ENCODE data around the gene KIFC3.
A peak's percentile ranks its signal among the peaks of the same experiment; 100 is the strongest.
"Not testable (repeated sequence)": the region's sequence is repeated elsewhere in the genome, so short reads cannot be mapped to it uniquely, and the experiment has no call there.

Gene KIFC3

GRCh38 chr16:57736419-57737351 is 65.6 kb downstream of the KIFC3 start:
- in situ Hi-C loops (cut with HindIII; ENCODE audit: low pct_ligation_motif_present, low pct_unique_long_range_greater_than_20kb, low sequenced_read_pairs) = no loop called here
- peak; percentile 85 for DNase-seq

GRCh38 chr16:57735755-57736418 is 66.4 kb downstream of the KIFC3 start, which contains the start of gene KATNB1:
Gene KATNB1, plus strand, starts transcription at chr16:57735770. Its CDS starts 1,474 bp downstream, at chr16:57737244.
- in situ Hi-C loops (cut with HindIII; ENCODE audit: low pct_ligation_motif_present, low pct_unique_long_range_greater_than_20kb, low sequenced_read_pairs) = no loop called here
- DNase-seq = peak; percentile 26

GRCh38 chr16:57734925-57735754 is 67.2 kb downstream of the KIFC3 start:
- in situ Hi-C loops (cut with HindIII; ENCODE audit: low pct_ligation_motif_present, low pct_unique_long_range_greater_than_20kb, low sequenced_read_pairs) = no loop called here
- peak; percentile 100 for DNase-seq

- in situ Hi-C loops (cut with HindIII; ENCODE audit: low pct_ligation_motif_present, low pct_unique_long_range_greater_than_20kb, low sequenced_read_pairs) = no loop called here
- no peak for DNase-seq
Measured at GRCh38 chr16:57734308-57734924, 67.9 kb downstream of the KIFC3 start.

GRCh38 chr16:57732714-57733113 is 69.6 kb downstream of the KIFC3 start:
- in situ Hi-C loops (cut with HindIII; ENCODE audit: low pct_ligation_motif_present, low pct_unique_long_range_greater_than_20kb, low sequenced_read_pairs) = no loop called here
- no peak for DNase-seq

GRCh38 chr16:57732037-57732436 is 70.3 kb downstream of the KIFC3 start:
- no peak for DNase-seq
- in situ Hi-C loops (cut with HindIII; ENCODE audit: low pct_ligation_motif_present, low pct_unique_long_range_greater_than_20kb, low sequenced_read_pairs) = no loop called here

- in situ Hi-C loops (cut with HindIII; ENCODE audit: low pct_ligation_motif_present, low pct_unique_long_range_greater_than_20kb, low sequenced_read_pairs) = no loop called here
- DNase-seq = no peak
Measured at GRCh38 chr16:57730771-57731730, 71.2 kb downstream of the KIFC3 start.

GRCh38 chr16:57729852-57730251 is 72.4 kb downstream of the KIFC3 start:
- in situ Hi-C loops (cut with HindIII; ENCODE audit: low pct_ligation_motif_present, low pct_unique_long_range_greater_than_20kb, low sequenced_read_pairs) = not testable (repeated sequence)

GRCh38 chr16:57729182-57729484 is 73.2 kb downstream of the KIFC3 start:
- no peak for DNase-seq
- in situ Hi-C loops (cut with HindIII; ENCODE audit: low pct_ligation_motif_present, low pct_unique_long_range_greater_than_20kb, low sequenced_read_pairs) = no loop called here

More at GRCh38 chr16:57729852-57730251, 72.4 kb downstream of the KIFC3 start:
- DNase-seq = not testable (repeated sequence)

- in situ Hi-C loops (cut with HindIII; ENCODE audit: low pct_ligation_motif_present, low pct_unique_long_range_greater_than_20kb, low sequenced_read_pairs) = no loop called here
- no peak for DNase-seq
Measured at GRCh38 chr16:57728336-57729181, 73.7 kb downstream of the KIFC3 start.

- no peak for DNase-seq
- in situ Hi-C loops (cut with HindIII; ENCODE audit: low pct_ligation_motif_present, low pct_unique_long_range_greater_than_20kb, low sequenced_read_pairs) = no loop called here
Measured at GRCh38 chr16:57727610-57728009, 74.7 kb downstream of the KIFC3 start.

- in situ Hi-C loops (cut with HindIII; ENCODE audit: low pct_ligation_motif_present, low pct_unique_long_range_greater_than_20kb, low sequenced_read_pairs) = no loop called here
- no peak for DNase-seq
Measured at GRCh38 chr16:57726433-57726947, 75.8 kb downstream of the KIFC3 start.

GRCh38 chr16:57725976-57726375 is 76.3 kb downstream of the KIFC3 start:
- in situ Hi-C loops (cut with HindIII; ENCODE audit: low pct_ligation_motif_present, low pct_unique_long_range_greater_than_20kb, low sequenced_read_pairs) = no loop called here

GRCh38 chr16:57725554-57725953 is 76.7 kb downstream of the KIFC3 start:
- in situ Hi-C loops (cut with HindIII; ENCODE audit: low pct_ligation_motif_present, low pct_unique_long_range_greater_than_20kb, low sequenced_read_pairs) = no loop called here
- DNase-seq = no peak

More at GRCh38 chr16:57725976-57726375, 76.3 kb downstream of the KIFC3 start:
- DNase-seq = no peak

GRCh38 chr16:57725151-57725550 is 77.1 kb downstream of the KIFC3 start:
- in situ Hi-C loops (cut with HindIII; ENCODE audit: low pct_ligation_motif_present, low pct_unique_long_range_greater_than_20kb, low sequenced_read_pairs) = no loop called here
- DNase-seq = no peak

GRCh38 chr16:57724531-57724930 is 77.8 kb downstream of the KIFC3 start:
- in situ Hi-C loops (cut with HindIII; ENCODE audit: low pct_ligation_motif_present, low pct_unique_long_range_greater_than_20kb, low sequenced_read_pairs) = no loop called here
- no peak for DNase-seq

Measured in ACHN (cell line).